Measurements from ENCODE around the gene PTPN21. TPM values are rescaled to one million over a fixed set of nuclear protein-coding genes. Genes with fewer than 3 reads are reported as not detected.

Gene PTPN21
- 10 to 100 TPM; 37.8 to 70.6 (median 54.6) TPM for polyA plus RNA-seq (ENCODE audit: insufficient read length in 10 of 10)
- long read RNA-seq, donor 1, full-length matches to known transcripts, result 1 of 9 reads
- long read RNA-seq, donor 1, partial matches to known transcripts, result 8 of 9 reads
- long read RNA-seq, donor 1, other reads (novel, unspliced or antisense), result 0 of 9 reads
- long read RNA-seq, donor 2, full-length matches to known transcripts, result 2 of 2 reads
- long read RNA-seq, donor 2, partial matches to known transcripts, result 0 of 2 reads
- long read RNA-seq, donor 2, other reads (novel, unspliced or antisense), result 0 of 2 reads
- long read RNA-seq, donor 3, result 0 reads
- long read RNA-seq, donor 4, full-length matches to known transcripts, result 1 of 1 reads
- long read RNA-seq, donor 4, partial matches to known transcripts, result 0 of 1 reads
- long read RNA-seq, donor 4, other reads (novel, unspliced or antisense), result 0 of 1 reads
- long read RNA-seq, donor 5, result 0 reads
- long read RNA-seq, donor 6, partial matches to known transcripts, result 10 of 18 reads
- long read RNA-seq, donor 6, other reads (novel, unspliced or antisense), result 8 of 18 reads
- long read RNA-seq, donor 7, partial matches to known transcripts, result 10 of 10 reads
- long read RNA-seq, donor 7, other reads (novel, unspliced or antisense), result 0 of 10 reads
- long read RNA-seq, donor 8, result 0 reads
- long read RNA-seq, donor 9, result 0 reads

- peak; percentile 68 to 92 (median 82) for DNase-seq
Observed at GRCh38 chr14:88554457-88555286, at the start of gene PTPN21. TSS of gene PTPN21 (minus strand) at chr14:88555007. CDS start at chr14:88550417, 4,590 bp downstream.

GRCh38 chr14:88604212-88604611, 49.4 kb upstream of the PTPN21 start:
- DNase-seq, result no peak

- DNase-seq, result no peak
Observed at GRCh38 chr14:88599761-88600439, 45.1 kb upstream of the PTPN21 start.

GRCh38 chr14:88599326-88599725, 44.5 kb upstream of the PTPN21 start:
- no peak for DNase-seq

GRCh38 chr14:88598097-88598675, 43.4 kb upstream of the PTPN21 start:
- DNase-seq, result no peak

- no peak for DNase-seq
Observed at GRCh38 chr14:88597601-88598000, 42.8 kb upstream of the PTPN21 start.

GRCh38 chr14:88597038-88597437, 42.2 kb upstream of the PTPN21 start:
- no peak for DNase-seq

- no peak for DNase-seq
Observed at GRCh38 chr14:88592031-88592430, 37.2 kb upstream of the PTPN21 start.

- no peak for DNase-seq
Observed at GRCh38 chr14:88590173-88590572, 35.4 kb upstream of the PTPN21 start.

- no peak for DNase-seq
Observed at GRCh38 chr14:88588081-88588480, 33.3 kb upstream of the PTPN21 start.

GRCh38 chr14:88584451-88584850, 29.6 kb upstream of the PTPN21 start:
- DNase-seq, result no peak

GRCh38 chr14:88576222-88576621, 21.4 kb upstream of the PTPN21 start:
- DNase-seq, result no peak

- no peak for DNase-seq
Observed at GRCh38 chr14:88572117-88572516, 17.3 kb upstream of the PTPN21 start.

GRCh38 chr14:88568196-88568595, 13.4 kb upstream of the PTPN21 start:
- DNase-seq, result no peak

- DNase-seq, result no peak
Observed at GRCh38 chr14:88565427-88565826, 10.6 kb upstream of the PTPN21 start.

- DNase-seq, result no peak
Observed at GRCh38 chr14:88563845-88564244, 9.0 kb upstream of the PTPN21 start.

GRCh38 chr14:88562831-88563686, 8.3 kb upstream of the PTPN21 start, which contains the start of gene ZC3H14:
TSS of gene ZC3H14 (plus strand) at chr14:88563037. CDS start at chr14:88563134, 97 bp downstream.
- DNase-seq, result peak; percentile 88 to 97 (median 93)

- no peak for DNase-seq
Observed at GRCh38 chr14:88562532-88562830, 7.7 kb upstream of the PTPN21 start.

- peak; percentile 34 to 49 (median 34) for DNase-seq
Observed at GRCh38 chr14:88559852-88560251, 5.0 kb upstream of the PTPN21 start.

GRCh38 chr14:88556581-88556980, 1.8 kb upstream of the PTPN21 start:
- peak in 1 of 3 donors; percentile 10 for DNase-seq

Measured in muscle of back (tissue), 13 donors.